Measurements from ENCODE around the gene DYNC2LI1.

Gene DYNC2LI1

GRCh38 chr2:43759195-43759594 lies 14.6 kb upstream of the DYNC2LI1 start:
- H3K27me3 ChIP-seq (ENCODE audit: insufficient read depth, low read length, poor library complexity, severe bottlenecking), result no peaks in the 10 kb centered on the region
- H3K4me1 ChIP-seq (ENCODE audit: insufficient read depth, low read length, poor library complexity, severe bottlenecking), result no peaks in the 10 kb centered on the region
- H4K20me1 ChIP-seq (ENCODE audit: insufficient read depth, low read length, poor library complexity, severe bottlenecking), result no peaks in the 10 kb centered on the region
- no peaks in the 10 kb centered on the region for H3K36me3 ChIP-seq (ENCODE audit: insufficient read depth, low read length)
- TF ChIP-seq EZH2phosphoT487 (IDR thresholded peaks at IDR 0.05; ENCODE audit: borderline replicate concordance) (no peak), CTCF (conservative IDR thresholded peaks at IDR 0.05; ENCODE audit: low read length) (no peak)
- no peak overlapping the region for H3K4me2 ChIP-seq (ENCODE audit: low read depth, low read length, poor library complexity, severe bottlenecking)
- H3K9ac ChIP-seq (ENCODE audit: low read depth, low read length, poor library complexity, severe bottlenecking), result no peak overlapping the region
- no peaks in the 10 kb centered on the region for H3K9me2 ChIP-seq (replicated peaks; ENCODE audit: low read depth, low read length)
- H3F3A ChIP-seq (ENCODE audit: low read depth), result no peaks in the 10 kb centered on the region
- H3K4me3 ChIP-seq (ENCODE audit: low read length, poor library complexity, severe bottlenecking), result no peak overlapping the region
- H3K9me3 ChIP-seq (ENCODE audit: insufficient read depth, low read depth, low read length), result no peaks in the 10 kb centered on the region
- no peak overlapping the region for H2AFZ ChIP-seq (ENCODE audit: low read length)
- no peaks in the 10 kb centered on the region for H3K79me2 ChIP-seq (ENCODE audit: insufficient read depth, low read length)

GRCh38 chr2:43762286-43762685 lies 11.6 kb upstream of the DYNC2LI1 start:
- H3K4me2 ChIP-seq (ENCODE audit: low read depth, low read length, poor library complexity, severe bottlenecking), result no peak overlapping the region
- no peaks in the 10 kb centered on the region for H3F3A ChIP-seq (ENCODE audit: low read depth)
- TF ChIP-seq CTCF (conservative IDR thresholded peaks at IDR 0.05; ENCODE audit: low read length) (no peak), EZH2phosphoT487 (IDR thresholded peaks at IDR 0.05; ENCODE audit: borderline replicate concordance) (no peak)

GRCh38 chr2:43763091-43763490 lies 10.7 kb upstream of the DYNC2LI1 start:
- no peaks in the 10 kb centered on the region for H3K4me1 ChIP-seq (ENCODE audit: insufficient read depth, low read length, poor library complexity, severe bottlenecking)
- no peaks in the 10 kb centered on the region for H3K79me2 ChIP-seq (ENCODE audit: insufficient read depth, low read length)
- H2AFZ ChIP-seq (ENCODE audit: low read length), result no peak overlapping the region
- H3K9ac ChIP-seq (ENCODE audit: low read depth, low read length, poor library complexity, severe bottlenecking), result no peak overlapping the region
- no peaks in the 10 kb centered on the region for H3K36me3 ChIP-seq (ENCODE audit: insufficient read depth, low read length)
- H3K9me2 ChIP-seq (replicated peaks; ENCODE audit: low read depth, low read length), result no peaks in the 10 kb centered on the region
- H3F3A ChIP-seq (ENCODE audit: low read depth), result no peaks in the 10 kb centered on the region
- H3K9me3 ChIP-seq (ENCODE audit: insufficient read depth, low read depth, low read length), result peaks cover 5% of the 10 kb centered on the region; the same call in 1 of the 2 replicates
- TF ChIP-seq CTCF (conservative IDR thresholded peaks at IDR 0.05; ENCODE audit: low read length) (no peak), EZH2phosphoT487 (IDR thresholded peaks at IDR 0.05; ENCODE audit: borderline replicate concordance) (no peak)
- H3K4me2 ChIP-seq (ENCODE audit: low read depth, low read length, poor library complexity, severe bottlenecking), result no peak overlapping the region
- no peak overlapping the region for H3K4me3 ChIP-seq (ENCODE audit: low read length, poor library complexity, severe bottlenecking)
- no peaks in the 10 kb centered on the region for H4K20me1 ChIP-seq (ENCODE audit: insufficient read depth, low read length, poor library complexity, severe bottlenecking)
- H3K27me3 ChIP-seq (ENCODE audit: insufficient read depth, low read length, poor library complexity, severe bottlenecking), result no peaks in the 10 kb centered on the region

More at GRCh38 chr2:43762286-43762685, 11.6 kb upstream of the DYNC2LI1 start:
- 0 out of 2 replicates have a peak, but pooled peaks cover 2% of the 10 kb centered on the region for H3K9me3 ChIP-seq (ENCODE audit: insufficient read depth, low read depth, low read length)
- no peaks in the 10 kb centered on the region for H3K79me2 ChIP-seq (ENCODE audit: insufficient read depth, low read length)
- H3K4me1 ChIP-seq (ENCODE audit: insufficient read depth, low read length, poor library complexity, severe bottlenecking), result no peaks in the 10 kb centered on the region
- no peak overlapping the region for H3K9ac ChIP-seq (ENCODE audit: low read depth, low read length, poor library complexity, severe bottlenecking)
- H3K36me3 ChIP-seq (ENCODE audit: insufficient read depth, low read length), result no peaks in the 10 kb centered on the region
- H2AFZ ChIP-seq (ENCODE audit: low read length), result no peak overlapping the region
- H4K20me1 ChIP-seq (ENCODE audit: insufficient read depth, low read length, poor library complexity, severe bottlenecking), result no peaks in the 10 kb centered on the region
- no peaks in the 10 kb centered on the region for H3K27me3 ChIP-seq (ENCODE audit: insufficient read depth, low read length, poor library complexity, severe bottlenecking)
- no peaks in the 10 kb centered on the region for H3K9me2 ChIP-seq (replicated peaks; ENCODE audit: low read depth, low read length)
- H3K4me3 ChIP-seq (ENCODE audit: low read length, poor library complexity, severe bottlenecking), result no peak overlapping the region
